Astrocyte of the spinal cord (primary cell): ENCODE data around the gene PXK.

Experiments
- DNase-seq: peaks from one replicate; pipeline ENCODE4 v3.0.0; 2011; ENCODE audit warnings: low read depth, low spot score
- H3K4me3 ChIP-seq: 2 replicates; pipeline ENCODE4 v1.5.1; 2011; ENCODE audit warnings: low read depth, mild to moderate bottlenecking, low read length, moderate library complexity
- in situ Hi-C: cut with HindIII; loops from 2 replicates; pipeline ENCODE4 v1.10.0; 2017; ENCODE audit warnings: low sequenced_read_pairs
- TF ChIP-seq, protein P1 (sequence below): IDR thresholded peaks from 2 replicates; pipeline ENCODE4 v1.5.1; 2012; ENCODE audit warnings: low read depth, mild to moderate bottlenecking, low read length, inconsistent platforms

The PXK gene

DNA sequence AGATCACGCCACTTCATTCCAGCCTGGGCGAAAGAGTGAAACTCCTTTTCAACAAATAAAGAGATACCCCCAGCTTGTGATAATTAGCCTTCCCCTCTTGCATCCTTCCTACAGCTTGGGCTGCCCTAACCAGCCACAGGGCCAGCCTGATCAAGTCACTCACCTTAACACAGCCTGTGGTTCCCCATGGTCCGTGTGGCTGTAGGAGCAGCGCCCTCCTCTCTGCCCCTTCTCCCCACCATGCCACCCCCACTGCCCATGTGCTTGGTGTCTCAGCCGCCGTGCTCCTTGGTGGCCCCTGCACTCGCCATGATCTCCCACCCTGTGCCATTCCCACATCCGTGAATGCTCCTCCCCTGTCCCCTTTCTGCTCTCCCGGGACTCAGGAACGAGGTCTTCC lies 39.8 kb upstream of the PXK start:
- TF ChIP-seq, protein P1, sequence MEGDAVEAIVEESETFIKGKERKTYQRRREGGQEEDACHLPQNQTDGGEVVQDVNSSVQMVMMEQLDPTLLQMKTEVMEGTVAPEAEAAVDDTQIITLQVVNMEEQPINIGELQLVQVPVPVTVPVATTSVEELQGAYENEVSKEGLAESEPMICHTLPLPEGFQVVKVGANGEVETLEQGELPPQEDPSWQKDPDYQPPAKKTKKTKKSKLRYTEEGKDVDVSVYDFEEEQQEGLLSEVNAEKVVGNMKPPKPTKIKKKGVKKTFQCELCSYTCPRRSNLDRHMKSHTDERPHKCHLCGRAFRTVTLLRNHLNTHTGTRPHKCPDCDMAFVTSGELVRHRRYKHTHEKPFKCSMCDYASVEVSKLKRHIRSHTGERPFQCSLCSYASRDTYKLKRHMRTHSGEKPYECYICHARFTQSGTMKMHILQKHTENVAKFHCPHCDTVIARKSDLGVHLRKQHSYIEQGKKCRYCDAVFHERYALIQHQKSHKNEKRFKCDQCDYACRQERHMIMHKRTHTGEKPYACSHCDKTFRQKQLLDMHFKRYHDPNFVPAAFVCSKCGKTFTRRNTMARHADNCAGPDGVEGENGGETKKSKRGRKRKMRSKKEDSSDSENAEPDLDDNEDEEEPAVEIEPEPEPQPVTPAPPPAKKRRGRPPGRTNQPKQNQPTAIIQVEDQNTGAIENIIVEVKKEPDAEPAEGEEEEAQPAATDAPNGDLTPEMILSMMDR, result no peak
- H3K4me3 ChIP-seq, result no peak overlapping the region
- no peak for DNase-seq
- in situ Hi-C loops, result no loop called here

DNA sequence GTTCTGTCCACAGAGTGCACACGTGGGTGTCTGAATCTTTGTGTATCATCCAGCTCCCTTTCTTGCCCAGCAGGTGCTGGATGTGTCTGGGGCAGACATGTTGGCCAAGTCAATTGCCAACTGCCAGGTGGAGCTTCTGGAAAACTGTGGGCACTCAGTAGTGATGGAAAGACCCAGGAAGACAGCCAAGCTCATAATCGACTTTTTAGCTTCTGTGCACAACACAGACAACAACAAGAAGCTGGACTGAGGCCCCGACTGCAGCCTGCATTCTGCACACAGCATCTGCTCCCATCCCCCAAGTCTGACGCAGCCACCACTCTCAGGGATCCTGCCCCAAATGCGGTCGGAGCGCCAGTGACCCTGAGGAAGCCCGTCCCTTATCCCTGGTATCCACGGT lies 39.2 kb upstream of the PXK start:
- TF ChIP-seq, protein P1, result no peak
- no peak overlapping the region for H3K4me3 ChIP-seq
- in situ Hi-C loops, result no loop called here
- no peak for DNase-seq

DNA sequence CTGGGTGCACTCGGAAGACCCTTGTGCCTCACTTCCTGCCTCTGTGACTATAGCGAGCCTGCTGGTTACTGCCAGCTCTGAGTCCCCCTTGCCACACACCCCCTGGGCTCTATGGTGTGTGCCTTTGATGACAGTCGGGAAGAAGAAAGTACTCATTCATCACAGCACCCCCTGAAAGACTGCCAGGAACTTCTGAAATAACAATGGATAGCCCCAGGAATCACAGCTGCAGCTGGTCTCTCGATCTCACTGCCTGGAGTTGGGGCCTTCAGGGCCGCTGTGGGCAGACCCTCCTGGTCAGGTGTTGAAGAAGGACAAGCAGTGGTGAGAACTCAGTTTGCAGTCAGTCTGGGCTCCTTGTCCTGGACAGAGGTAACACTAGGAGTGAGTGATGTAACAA lies 36.4 kb upstream of the PXK start:
- DNase-seq, result no peak
- no peak overlapping the region for H3K4me3 ChIP-seq
- TF ChIP-seq, protein P1, result no peak
- in situ Hi-C loops, result no loop called here

DNA sequence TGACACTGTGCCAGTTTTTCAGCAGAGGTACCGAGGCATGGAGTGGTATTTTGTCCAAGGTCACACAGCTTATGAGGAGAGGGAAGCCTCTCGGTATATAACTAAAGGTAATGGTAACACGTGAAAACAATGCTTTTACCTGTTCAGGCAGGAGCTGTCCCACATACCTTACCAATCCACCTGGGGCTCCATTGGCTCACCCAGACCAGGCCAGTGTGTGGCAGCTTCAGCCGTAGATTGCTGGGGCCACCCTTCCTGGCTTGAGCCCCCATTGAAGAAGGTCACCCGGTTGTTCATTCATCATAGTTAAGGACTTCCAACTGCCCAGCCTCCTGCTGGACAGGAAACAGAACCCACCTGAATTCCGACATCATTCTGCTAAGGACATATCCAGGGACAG lies 35.8 kb upstream of the PXK start:
- in situ Hi-C loops, result no loop called here
- TF ChIP-seq, protein P1, result no peak
- DNase-seq, result no peak
- H3K4me3 ChIP-seq, result no peak overlapping the region

DNA sequence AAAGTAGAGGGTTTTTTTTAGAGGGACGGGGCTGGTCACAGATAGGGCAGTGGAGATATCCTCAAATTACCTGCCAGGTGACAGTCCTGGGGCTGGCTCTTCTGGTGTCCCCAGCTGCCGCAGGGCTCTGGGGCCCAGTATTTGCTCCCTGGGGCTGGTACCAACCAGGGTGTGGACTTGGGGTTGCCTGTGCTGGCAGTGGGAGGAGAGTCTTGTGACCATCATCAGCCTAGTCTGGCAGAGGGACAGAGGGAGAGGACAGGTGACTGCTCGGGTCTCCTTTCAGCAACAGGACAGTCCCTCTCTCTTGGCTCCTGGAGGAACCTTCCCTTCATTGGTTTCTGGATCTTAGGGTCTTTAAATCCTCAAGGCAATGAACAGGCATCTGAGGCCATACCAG lies 34.5 kb upstream of the PXK start:
- TF ChIP-seq, protein P1, result no peak
- in situ Hi-C loops, result no loop called here
- no peak overlapping the region for H3K4me3 ChIP-seq
- DNase-seq, result no peak

DNA sequence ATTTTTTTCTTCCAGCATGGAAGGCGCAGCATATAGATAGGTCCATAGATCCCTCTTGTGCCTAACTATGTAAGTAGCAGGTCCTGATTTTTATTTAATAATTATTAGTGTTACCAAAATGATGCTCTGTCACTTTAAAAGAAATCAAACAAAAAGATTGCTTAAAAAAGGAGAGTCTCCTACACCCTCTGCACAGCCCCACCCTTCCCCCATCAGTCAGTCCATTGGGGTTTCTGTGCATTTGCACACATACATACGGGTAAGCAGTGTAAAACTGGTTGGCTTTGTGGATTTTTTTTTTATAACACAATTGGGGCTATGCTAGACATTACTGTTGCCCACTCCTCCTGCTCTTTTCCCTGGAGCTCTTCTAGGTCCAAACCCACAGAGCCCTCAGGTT lies 33.6 kb upstream of the PXK start:
- in situ Hi-C loops, result no loop called here
- TF ChIP-seq, protein P1, result no peak
- H3K4me3 ChIP-seq, result no peak overlapping the region
- no peak for DNase-seq
